Keratinocyte (primary cell): Measurements from ENCODE around the gene IGSF9.

Source experiments
- EZH2 ChIP-seq: IDR thresholded peaks from one replicate; pipeline ENCODE4 v1.6.1; 2012; ENCODE audit warnings: inconsistent platforms, mild to moderate bottlenecking, low read length, moderate library complexity
- TF ChIP-seq, protein P1 (sequence below), 3 experiments: IDR thresholded peaks in 1 of 3; conservative IDR thresholded peaks in 1 of 3; optimal IDR thresholded peaks in 1 of 3; 2 replicates in 2 of 3; 3 replicates in 1 of 3; pipeline versions ENCODE3 to v1.5.1; 2011; ENCODE audit warnings: low read length in 3 of 3, mild to moderate bottlenecking in 3 of 3, moderate library complexity in 2 of 3, control low read depth in 1 of 3, inconsistent platforms in 1 of 3; ENCODE audit not compliant: insufficient read depth in 2 of 3; ENCODE audit errors: extremely low read depth in 1 of 3

DNA sequence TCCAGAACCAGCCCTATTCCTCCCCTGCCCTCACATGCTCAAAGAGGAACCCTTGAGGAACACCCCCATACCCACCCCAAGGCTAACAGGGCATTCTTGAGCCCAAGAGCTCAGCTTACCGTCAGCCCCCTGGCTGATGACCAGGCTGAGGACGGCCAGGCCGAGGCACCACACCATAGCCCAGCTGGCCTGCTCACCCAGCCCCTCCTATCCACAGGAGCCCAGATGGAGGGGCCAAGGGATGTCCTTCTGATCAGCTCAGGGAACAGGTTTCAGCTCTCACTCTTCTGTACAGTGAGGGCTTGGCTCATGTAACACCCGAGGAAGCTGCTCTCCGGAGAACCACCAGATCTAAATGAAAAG is 2.2 kb downstream of the IGSF9 start:
- TF ChIP-seq, protein P1, sequence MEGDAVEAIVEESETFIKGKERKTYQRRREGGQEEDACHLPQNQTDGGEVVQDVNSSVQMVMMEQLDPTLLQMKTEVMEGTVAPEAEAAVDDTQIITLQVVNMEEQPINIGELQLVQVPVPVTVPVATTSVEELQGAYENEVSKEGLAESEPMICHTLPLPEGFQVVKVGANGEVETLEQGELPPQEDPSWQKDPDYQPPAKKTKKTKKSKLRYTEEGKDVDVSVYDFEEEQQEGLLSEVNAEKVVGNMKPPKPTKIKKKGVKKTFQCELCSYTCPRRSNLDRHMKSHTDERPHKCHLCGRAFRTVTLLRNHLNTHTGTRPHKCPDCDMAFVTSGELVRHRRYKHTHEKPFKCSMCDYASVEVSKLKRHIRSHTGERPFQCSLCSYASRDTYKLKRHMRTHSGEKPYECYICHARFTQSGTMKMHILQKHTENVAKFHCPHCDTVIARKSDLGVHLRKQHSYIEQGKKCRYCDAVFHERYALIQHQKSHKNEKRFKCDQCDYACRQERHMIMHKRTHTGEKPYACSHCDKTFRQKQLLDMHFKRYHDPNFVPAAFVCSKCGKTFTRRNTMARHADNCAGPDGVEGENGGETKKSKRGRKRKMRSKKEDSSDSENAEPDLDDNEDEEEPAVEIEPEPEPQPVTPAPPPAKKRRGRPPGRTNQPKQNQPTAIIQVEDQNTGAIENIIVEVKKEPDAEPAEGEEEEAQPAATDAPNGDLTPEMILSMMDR (optimal IDR thresholded peaks at IDR 0.05 in 1 of 3, IDR thresholded peaks at IDR 0.05 in 1 of 3, conservative IDR thresholded peaks at IDR 0.05 in 1 of 3; ENCODE audit: extremely low read depth in 1 of 3, insufficient read depth in 2 of 3, low read length in 3 of 3) = no peak
- TF ChIP-seq EZH2 = no peak
